ENCODE measurements around the gene KDM4C. TPM values are rescaled to one million over a fixed set of nuclear protein-coding genes. Genes with fewer than 3 reads are reported as not detected.

KDM4C gene
- total and polyA plus RNA-seq, 2 of the 13 experiments (the other 11 are each of a cell fraction or from before 2014, with no cell fraction given) = 19.4 to 23.6 TPM

GRCh38 chr9:7086389-7086788, 328.6 kb downstream of the KDM4C start:
- no peak for DNase-seq (ENCODE audit: low spot score)
- no peak overlapping the region for H3K4me2 ChIP-seq (ENCODE audit: low read depth, low read length)
- peak; percentile 52 for ATAC-seq
- 0 out of 2 replicates have a peak, but pooled peaks cover 7% of the 10 kb centered on the region for H3K4me1 ChIP-seq (ENCODE audit: insufficient read depth, low read length)
- WGBS (ENCODE audit: low lambda C conversion rate) = 89% methylated on average over 3 of the region's 3 CpGs
- in situ Hi-C loops (cut with HindIII; ENCODE audit: extremely low pct_ligation_motif_present, low pct_unique_long_range_greater_than_20kb) = no loop called here
- H2AFZ ChIP-seq (ENCODE audit: low read length) = no peak overlapping the region
- intact Hi-C loops (cut with micrococcal nuclease; ENCODE audit: unreplicated experiment) = no loop called here
- no peak overlapping the region for H3K9ac ChIP-seq (ENCODE audit: insufficient read depth, low read depth, low read length)
- H3K27ac ChIP-seq (ENCODE audit: extremely low read length, insufficient read depth, low read length) = no peak overlapping the region
- peaks cover 8% of the 10 kb centered on the region in 2 experiments; a peak in 4 of 5 replicates for H3K36me3 ChIP-seq (replicated peaks in 1 of 2; ENCODE audit: control insufficient read depth in 1 of 2, insufficient read depth in 2 of 2, low read length in 2 of 2)
- no peak overlapping the region for H3K4me3 ChIP-seq (replicated peaks in 1 of 3; ENCODE audit: insufficient read depth in 1 of 3, low read depth in 2 of 3, low read length in 3 of 3)
- no peaks in the 10 kb centered on the region for H3K79me2 ChIP-seq (ENCODE audit: insufficient read depth, low read length)
- ChIA-PET CTCF (ENCODE audit: low intra/inter-chr PET ratio, low total read pairs) (no interaction called here), POLR2A (no interaction called here)
- no peaks in the 10 kb centered on the region for H3K27me3 ChIP-seq (ENCODE audit: control insufficient read depth in 1 of 2, insufficient read depth in 2 of 2, low read length in 2 of 2)
- H3K9me3 ChIP-seq (ENCODE audit: low read length) = no peaks in the 10 kb centered on the region
- H4K20me1 ChIP-seq (ENCODE audit: insufficient read depth, low read length) = no peaks in the 10 kb centered on the region
- TF ChIP-seq JUNB (CRISPR knock-in tag; IDR thresholded peaks at IDR 0.05; ENCODE audit: borderline replicate concordance) (no peak), CREM (IDR thresholded peaks at IDR 0.05) (no peak), CREM (CRISPR knock-in tag; IDR thresholded peaks at IDR 0.05) (no peak), ZFP41 (CRISPR knock-in tag; IDR thresholded peaks at IDR 0.05; ENCODE audit: borderline replicate concordance) (no peak), BORCS8-MEF2B (CRISPR knock-in tag; IDR thresholded peaks at IDR 0.05) (no peak), MIXL1 (CRISPR knock-in tag; IDR thresholded peaks at IDR 0.05) (no peak)
- TF ChIP-seq, protein P1, sequence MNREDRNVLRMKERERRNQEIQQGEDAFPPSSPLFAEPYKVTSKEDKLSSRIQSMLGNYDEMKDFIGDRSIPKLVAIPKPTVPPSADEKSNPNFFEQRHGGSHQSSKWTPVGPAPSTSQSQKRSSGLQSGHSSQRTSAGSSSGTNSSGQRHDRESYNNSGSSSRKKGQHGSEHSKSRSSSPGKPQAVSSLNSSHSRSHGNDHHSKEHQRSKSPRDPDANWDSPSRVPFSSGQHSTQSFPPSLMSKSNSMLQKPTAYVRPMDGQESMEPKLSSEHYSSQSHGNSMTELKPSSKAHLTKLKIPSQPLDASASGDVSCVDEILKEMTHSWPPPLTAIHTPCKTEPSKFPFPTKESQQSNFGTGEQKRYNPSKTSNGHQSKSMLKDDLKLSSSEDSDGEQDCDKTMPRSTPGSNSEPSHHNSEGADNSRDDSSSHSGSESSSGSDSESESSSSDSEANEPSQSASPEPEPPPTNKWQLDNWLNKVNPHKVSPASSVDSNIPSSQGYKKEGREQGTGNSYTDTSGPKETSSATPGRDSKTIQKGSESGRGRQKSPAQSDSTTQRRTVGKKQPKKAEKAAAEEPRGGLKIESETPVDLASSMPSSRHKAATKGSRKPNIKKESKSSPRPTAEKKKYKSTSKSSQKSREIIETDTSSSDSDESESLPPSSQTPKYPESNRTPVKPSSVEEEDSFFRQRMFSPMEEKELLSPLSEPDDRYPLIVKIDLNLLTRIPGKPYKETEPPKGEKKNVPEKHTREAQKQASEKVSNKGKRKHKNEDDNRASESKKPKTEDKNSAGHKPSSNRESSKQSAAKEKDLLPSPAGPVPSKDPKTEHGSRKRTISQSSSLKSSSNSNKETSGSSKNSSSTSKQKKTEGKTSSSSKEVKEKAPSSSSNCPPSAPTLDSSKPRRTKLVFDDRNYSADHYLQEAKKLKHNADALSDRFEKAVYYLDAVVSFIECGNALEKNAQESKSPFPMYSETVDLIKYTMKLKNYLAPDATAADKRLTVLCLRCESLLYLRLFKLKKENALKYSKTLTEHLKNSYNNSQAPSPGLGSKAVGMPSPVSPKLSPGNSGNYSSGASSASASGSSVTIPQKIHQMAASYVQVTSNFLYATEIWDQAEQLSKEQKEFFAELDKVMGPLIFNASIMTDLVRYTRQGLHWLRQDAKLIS (CRISPR knock-in tag; IDR thresholded peaks at IDR 0.05) = no peak
- TF ChIP-seq, protein P2, sequence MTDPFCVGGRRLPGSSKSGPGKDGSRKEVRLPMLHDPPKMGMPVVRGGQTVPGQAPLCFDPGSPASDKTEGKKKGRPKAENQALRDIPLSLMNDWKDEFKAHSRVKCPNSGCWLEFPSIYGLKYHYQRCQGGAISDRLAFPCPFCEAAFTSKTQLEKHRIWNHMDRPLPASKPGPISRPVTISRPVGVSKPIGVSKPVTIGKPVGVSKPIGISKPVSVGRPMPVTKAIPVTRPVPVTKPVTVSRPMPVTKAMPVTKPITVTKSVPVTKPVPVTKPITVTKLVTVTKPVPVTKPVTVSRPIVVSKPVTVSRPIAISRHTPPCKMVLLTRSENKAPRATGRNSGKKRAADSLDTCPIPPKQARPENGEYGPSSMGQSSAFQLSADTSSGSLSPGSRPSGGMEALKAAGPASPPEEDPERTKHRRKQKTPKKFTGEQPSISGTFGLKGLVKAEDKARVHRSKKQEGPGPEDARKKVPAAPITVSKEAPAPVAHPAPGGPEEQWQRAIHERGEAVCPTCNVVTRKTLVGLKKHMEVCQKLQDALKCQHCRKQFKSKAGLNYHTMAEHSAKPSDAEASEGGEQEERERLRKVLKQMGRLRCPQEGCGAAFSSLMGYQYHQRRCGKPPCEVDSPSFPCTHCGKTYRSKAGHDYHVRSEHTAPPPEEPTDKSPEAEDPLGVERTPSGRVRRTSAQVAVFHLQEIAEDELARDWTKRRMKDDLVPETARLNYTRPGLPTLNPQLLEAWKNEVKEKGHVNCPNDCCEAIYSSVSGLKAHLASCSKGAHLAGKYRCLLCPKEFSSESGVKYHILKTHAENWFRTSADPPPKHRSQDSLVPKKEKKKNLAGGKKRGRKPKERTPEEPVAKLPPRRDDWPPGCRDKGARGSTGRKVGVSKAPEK (CRISPR knock-in tag; IDR thresholded peaks at IDR 0.05; ENCODE audit: borderline replicate concordance) = no peak
- FAIRE-seq = no peak
- no TSS peak for BruUV-seq (replicated peaks)
